Measurements from ENCODE around the gene TMPRSS11B. TPM values are rescaled to one million over a fixed set of nuclear protein-coding genes. Genes with fewer than 3 reads are reported as not detected.

TMPRSS11B gene
- total and polyA plus RNA-seq, 2 of the 13 experiments (the other 11 are each of a cell fraction or from before 2014, with no cell fraction given) = not detected

- CTCF ChIA-PET (ENCODE audit: low intra/inter-chr PET ratio, low total read pairs) = no interaction called here
- POLR2A ChIA-PET = no interaction called here
Measured at GRCh38 chr4:68259191-68259590, 13.7 kb upstream of the TMPRSS11B start.

GRCh38 chr4:68257719-68258118 lies 12.2 kb upstream of the TMPRSS11B start:
- no peak overlapping the region for H2AFZ ChIP-seq (ENCODE audit: low read length)
- H3K4me2 ChIP-seq (ENCODE audit: low read depth, low read length) = no peak overlapping the region
- no peaks in the 10 kb centered on the region for H3K4me1 ChIP-seq (ENCODE audit: insufficient read depth, low read length)
- no peak for FAIRE-seq
- H3K9ac ChIP-seq (ENCODE audit: insufficient read depth, low read depth, low read length) = no peak overlapping the region
- no peak for DNase-seq (ENCODE audit: low spot score)
- no peaks in the 10 kb centered on the region for H4K20me1 ChIP-seq (ENCODE audit: insufficient read depth, low read length)
- intact Hi-C loops (cut with micrococcal nuclease; ENCODE audit: unreplicated experiment) (no loop called here), in situ Hi-C loops (cut with HindIII; ENCODE audit: extremely low pct_ligation_motif_present, low pct_unique_long_range_greater_than_20kb) (no loop called here)
- H3K36me3 ChIP-seq (replicated peaks in 1 of 2; ENCODE audit: control insufficient read depth in 1 of 2, insufficient read depth in 2 of 2, low read length in 2 of 2) = no peaks in the 10 kb centered on the region
- no TSS peak for BruUV-seq (replicated peaks)
- H3K27me3 ChIP-seq (ENCODE audit: control insufficient read depth in 1 of 2, insufficient read depth in 2 of 2, low read length in 2 of 2) = no peaks in the 10 kb centered on the region
- WGBS (ENCODE audit: low lambda C conversion rate) = 54% methylated on average over 5 of the region's 5 CpGs
- no peak for ATAC-seq
- H3K9me3 ChIP-seq (ENCODE audit: low read length) = no peaks in the 10 kb centered on the region
- CTCF ChIA-PET (ENCODE audit: low intra/inter-chr PET ratio, low total read pairs) = no interaction called here
- POLR2A ChIA-PET = no interaction called here
- H3K79me2 ChIP-seq (ENCODE audit: insufficient read depth, low read length) = no peaks in the 10 kb centered on the region
- H3K27ac ChIP-seq (ENCODE audit: extremely low read length, insufficient read depth, low read length) = no peak overlapping the region
- H3K4me3 ChIP-seq (replicated peaks in 1 of 3; ENCODE audit: insufficient read depth in 1 of 3, low read depth in 2 of 3, low read length in 3 of 3) = no peak overlapping the region
- TF ChIP-seq ZNF740 (CRISPR knock-in tag; IDR thresholded peaks at IDR 0.05) = no peak
- no peak for TF ChIP-seq RFX1 (IDR thresholded peaks at IDR 0.05)
- no peak for TF ChIP-seq FOXA3 (CRISPR knock-in tag; IDR thresholded peaks at IDR 0.05)
- no peak for TF ChIP-seq ZMYM2 (CRISPR knock-in tag; IDR thresholded peaks at IDR 0.05)
- TF ChIP-seq HMGXB4 (CRISPR knock-in tag; IDR thresholded peaks at IDR 0.05; ENCODE audit: borderline replicate concordance in 1 of 2, low read depth in 1 of 2) = no peak
- TF ChIP-seq SYNCRIP (IDR thresholded peaks at IDR 0.05; ENCODE audit: insufficient read depth, low read depth, low read length) = no peak

More at GRCh38 chr4:68259191-68259590, 13.7 kb upstream of the TMPRSS11B start:
- no peak for ATAC-seq
- Histone ChIP-seq H3K36me3 (replicated peaks in 1 of 2; ENCODE audit: control insufficient read depth in 1 of 2, insufficient read depth in 2 of 2, low read length in 2 of 2) (no peaks in the 10 kb centered on the region), H2AFZ (ENCODE audit: low read length) (no peak overlapping the region), H4K20me1 (ENCODE audit: insufficient read depth, low read length) (no peaks in the 10 kb centered on the region), H3K27ac (ENCODE audit: extremely low read length, insufficient read depth, low read length) (no peak overlapping the region), H3K4me3 (replicated peaks in 1 of 3; ENCODE audit: insufficient read depth in 1 of 3, low read depth in 2 of 3, low read length in 3 of 3) (no peak overlapping the region), H3K4me2 (ENCODE audit: low read depth, low read length) (no peak overlapping the region), H3K27me3 (ENCODE audit: control insufficient read depth in 1 of 2, insufficient read depth in 2 of 2, low read length in 2 of 2) (no peaks in the 10 kb centered on the region), H3K9me3 (ENCODE audit: low read length) (no peaks in the 10 kb centered on the region), H3K4me1 (ENCODE audit: insufficient read depth, low read length) (no peaks in the 10 kb centered on the region), H3K9ac (ENCODE audit: insufficient read depth, low read depth, low read length) (no peak overlapping the region), H3K79me2 (ENCODE audit: insufficient read depth, low read length) (no peaks in the 10 kb centered on the region)
- no peak for DNase-seq (ENCODE audit: low spot score)
- no peak for FAIRE-seq
- no TSS peak for BruUV-seq (replicated peaks)
- TF ChIP-seq REPIN1 (CRISPR knock-in tag; IDR thresholded peaks at IDR 0.05; ENCODE audit: borderline replicate concordance, low read depth) (no peak), CHD4 (IDR thresholded peaks at IDR 0.05; ENCODE audit: borderline replicate concordance, low read length) (no peak), CREM (IDR thresholded peaks at IDR 0.05) (no peak), CREM (CRISPR knock-in tag; IDR thresholded peaks at IDR 0.05) (no peak), ZNF839 (CRISPR knock-in tag; IDR thresholded peaks at IDR 0.05; ENCODE audit: borderline replicate concordance) (no peak), RAD51 (IDR thresholded peaks at IDR 0.05; ENCODE audit: borderline replicate concordance) (no peak)
- WGBS (ENCODE audit: low lambda C conversion rate) = 44% methylated on average over 1 of the region's 1 CpG
- in situ Hi-C loops (cut with HindIII; ENCODE audit: extremely low pct_ligation_motif_present, low pct_unique_long_range_greater_than_20kb) = no loop called here
- intact Hi-C loops (cut with micrococcal nuclease; ENCODE audit: unreplicated experiment) = no loop called here
